8988T (cell line): ENCODE measurements around the gene HOXD8.

Source experiments
- DNase-seq: peaks from one replicate; pipeline ENCODE4 v3.0.0; 2011

The HOXD8 gene

GRCh38 chr2:176130957-176131847 lies 1.7 kb downstream of the HOXD8 start:
- DNase-seq: no peak

- no peak for DNase-seq
These were observed 2.3 kb downstream of the HOXD8 start for GRCh38 chr2:176131848-176132158.

- DNase-seq: no peak
These were observed 3.0 kb downstream of the HOXD8 start for GRCh38 chr2:176132205-176133171.

DNA sequence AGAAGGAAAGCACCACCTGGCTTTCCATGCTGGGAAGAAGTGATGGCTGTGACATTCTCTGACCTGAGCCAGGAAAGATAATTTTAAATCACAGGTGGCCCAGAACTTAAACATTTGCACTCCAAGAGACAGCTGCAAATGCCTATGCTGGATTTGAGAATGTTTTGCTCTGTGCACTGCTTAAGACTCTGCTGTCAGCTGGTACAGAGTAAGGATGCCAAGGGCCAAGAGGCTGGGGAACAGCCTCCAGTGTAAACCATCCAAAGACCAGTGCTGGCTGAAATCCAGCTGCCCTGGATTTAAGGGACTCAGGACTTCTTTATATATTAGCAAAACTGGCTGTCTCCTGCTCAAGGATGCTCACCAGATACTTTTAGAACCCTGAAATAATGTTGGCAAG lies 3.9 kb downstream of the HOXD8 start:
- no peak for DNase-seq

DNA sequence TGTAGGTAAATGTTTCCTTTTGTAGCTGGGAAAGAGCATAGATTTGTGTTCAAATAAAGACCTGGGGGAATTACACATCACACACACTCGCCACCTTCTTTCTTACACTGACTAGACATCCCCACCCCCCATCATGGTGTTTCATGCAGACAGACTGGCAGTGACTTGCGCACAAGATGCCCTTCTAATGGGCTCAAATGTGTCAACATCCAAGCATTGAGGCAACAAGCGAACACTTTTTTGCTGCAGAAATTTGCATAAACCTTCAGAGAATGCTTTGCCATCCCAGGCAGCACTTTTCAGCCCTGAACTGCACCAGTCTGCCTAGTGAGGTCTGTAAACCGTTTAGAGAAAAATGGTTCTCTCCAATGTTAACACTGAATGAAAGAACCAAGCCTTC lies 4.5 kb downstream of the HOXD8 start:
- DNase-seq: no peak

DNA sequence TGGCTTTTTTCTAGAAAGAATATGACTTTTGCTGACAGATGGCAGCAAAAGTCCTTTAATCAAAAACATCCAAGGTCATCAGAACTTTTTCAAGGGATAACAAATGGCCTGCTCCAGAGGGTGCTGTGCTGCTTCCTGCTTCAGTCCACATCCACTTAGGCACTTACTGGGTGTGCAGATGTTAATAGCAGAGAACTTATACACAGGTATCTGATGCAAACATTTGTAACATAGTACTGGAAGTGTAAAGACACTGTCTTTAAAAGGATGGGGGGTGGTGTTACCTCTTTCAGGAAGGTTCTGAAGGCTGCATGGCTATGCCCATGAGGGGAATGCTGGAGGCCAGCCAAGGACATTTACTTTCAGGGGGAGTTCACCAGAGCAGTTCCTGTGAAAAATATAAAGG lies 5.5 kb downstream of the HOXD8 start:
- DNase-seq: no peak

GRCh38 chr2:176136374-176137251 lies 7.1 kb downstream of the HOXD8 start:
- no peak for DNase-seq

- no peak for DNase-seq
These were observed 7.7 kb downstream of the HOXD8 start for GRCh38 chr2:176137252-176137580.

DNA sequence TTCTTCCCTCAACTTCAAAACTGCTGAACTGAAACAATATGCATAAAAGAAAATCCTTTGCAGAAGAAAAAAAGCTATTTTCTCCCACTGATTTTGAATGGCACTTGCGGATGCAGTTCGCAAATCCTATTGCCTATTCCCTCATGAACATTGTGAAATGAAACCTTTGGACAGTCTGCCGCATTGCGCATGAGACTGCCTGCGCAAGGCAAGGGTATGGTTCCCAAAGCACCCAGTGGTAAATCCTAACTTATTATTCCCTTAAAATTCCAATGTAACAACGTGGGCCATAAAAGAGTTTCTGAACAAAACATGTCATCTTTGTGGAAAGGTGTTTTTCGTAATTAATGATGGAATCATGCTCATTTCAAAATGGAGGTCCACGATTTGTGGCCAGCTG lies 8.4 kb downstream of the HOXD8 start:
- DNase-seq: no peak

GRCh38 chr2:176138526-176138922 lies 9.0 kb downstream of the HOXD8 start:
- DNase-seq: no peak

DNA sequence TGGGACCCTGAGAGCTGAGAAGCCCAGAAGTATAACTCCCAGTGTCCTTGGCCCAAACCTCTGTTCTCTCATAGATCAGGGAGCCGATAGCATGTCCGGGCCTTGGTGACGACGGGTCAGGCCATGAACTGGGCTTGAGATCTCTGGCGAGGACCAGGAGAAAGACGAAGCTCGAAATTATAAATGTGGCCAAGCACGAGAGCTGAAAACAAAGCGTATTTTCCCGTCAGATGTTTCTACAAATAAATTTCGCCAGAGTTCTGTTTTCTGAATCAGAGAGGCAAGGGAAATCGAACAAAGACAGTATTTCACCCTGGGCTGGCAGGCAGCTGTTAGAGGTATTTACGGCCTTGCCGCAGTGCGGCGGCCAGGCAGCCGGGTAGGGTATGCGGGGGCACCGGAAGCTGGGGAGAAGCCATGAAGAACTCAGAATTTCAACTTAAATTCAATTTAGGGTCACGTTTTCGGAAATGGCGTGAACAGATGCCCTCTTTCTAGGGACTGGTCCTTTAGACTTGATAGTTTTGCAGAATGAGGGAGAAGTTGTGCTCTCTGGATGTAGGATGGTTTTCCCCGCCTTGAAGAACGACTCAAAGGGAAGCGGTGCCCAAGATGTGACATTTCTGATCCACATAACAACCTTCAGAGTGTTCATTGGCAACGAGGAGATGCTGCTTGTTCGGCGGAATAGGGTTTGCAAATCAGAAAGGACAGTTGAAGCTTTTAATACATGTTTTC lies 9.6 kb downstream of the HOXD8 start:
- no peak for DNase-seq

DNA sequence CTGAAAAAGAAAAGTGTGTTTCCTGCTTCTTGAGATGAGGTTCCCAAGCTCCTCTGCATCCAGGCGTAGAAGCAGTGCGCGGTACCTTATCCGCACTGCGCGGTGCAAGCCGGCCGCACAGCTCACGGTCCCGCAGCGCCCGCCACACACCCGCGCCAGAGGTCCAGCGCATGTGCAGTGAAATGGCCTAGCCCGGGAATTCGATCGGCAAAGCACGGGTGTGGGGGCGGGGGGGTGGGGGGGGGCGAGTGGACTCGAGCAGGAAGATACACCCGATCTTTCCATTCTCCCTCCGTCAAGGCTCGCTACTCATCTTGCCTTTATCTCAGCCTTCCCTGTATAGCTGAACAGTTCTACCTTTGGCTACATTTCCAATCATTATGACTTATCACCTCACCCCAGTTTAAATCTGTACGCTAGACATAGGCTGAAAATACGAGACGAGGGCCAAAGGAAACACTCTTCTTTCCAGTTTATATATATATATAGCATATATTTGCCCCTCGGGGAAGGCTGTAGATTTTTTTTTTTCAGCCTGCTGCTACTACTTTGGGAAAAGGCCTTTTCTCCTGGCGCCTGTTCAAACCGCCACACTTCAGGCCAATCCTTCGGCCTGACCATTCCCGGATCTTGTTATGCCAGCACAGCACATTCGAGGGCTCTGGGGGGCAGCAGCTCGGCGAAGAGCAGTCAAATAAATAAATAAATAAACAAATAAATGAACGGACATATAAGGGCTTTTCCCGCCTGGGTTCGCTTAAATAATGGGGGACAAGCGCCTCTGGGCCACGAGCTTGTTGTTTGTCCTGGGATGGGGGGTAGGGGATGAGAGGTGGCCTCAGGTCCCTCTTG lies 10.4 kb downstream of the HOXD8 start:
- DNase-seq: no peak

GRCh38 chr2:176140513-176141317 lies 11.2 kb downstream of the HOXD8 start:
- peak; percentile 97 for DNase-seq

DNA sequence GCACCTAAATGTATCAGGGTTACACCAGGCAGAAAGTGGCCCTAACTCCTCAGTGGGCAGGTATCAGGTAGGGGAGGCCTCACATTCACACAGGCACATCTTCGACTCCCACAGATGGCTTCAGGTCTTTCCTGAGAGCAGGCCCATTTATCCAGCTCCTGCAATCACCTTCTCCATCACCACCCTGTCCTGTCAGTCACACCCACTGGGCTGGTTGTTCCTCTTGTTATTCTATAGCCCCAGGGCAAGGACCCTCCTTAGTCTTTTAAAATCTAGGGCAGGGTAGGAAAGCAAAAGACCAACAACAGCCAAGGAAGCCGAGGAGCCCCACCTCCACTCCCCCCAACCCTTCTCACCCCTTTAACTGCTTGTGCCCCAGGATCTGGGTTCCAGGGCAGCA lies 12.8 kb downstream of the HOXD8 start:
- DNase-seq: no peak

DNA sequence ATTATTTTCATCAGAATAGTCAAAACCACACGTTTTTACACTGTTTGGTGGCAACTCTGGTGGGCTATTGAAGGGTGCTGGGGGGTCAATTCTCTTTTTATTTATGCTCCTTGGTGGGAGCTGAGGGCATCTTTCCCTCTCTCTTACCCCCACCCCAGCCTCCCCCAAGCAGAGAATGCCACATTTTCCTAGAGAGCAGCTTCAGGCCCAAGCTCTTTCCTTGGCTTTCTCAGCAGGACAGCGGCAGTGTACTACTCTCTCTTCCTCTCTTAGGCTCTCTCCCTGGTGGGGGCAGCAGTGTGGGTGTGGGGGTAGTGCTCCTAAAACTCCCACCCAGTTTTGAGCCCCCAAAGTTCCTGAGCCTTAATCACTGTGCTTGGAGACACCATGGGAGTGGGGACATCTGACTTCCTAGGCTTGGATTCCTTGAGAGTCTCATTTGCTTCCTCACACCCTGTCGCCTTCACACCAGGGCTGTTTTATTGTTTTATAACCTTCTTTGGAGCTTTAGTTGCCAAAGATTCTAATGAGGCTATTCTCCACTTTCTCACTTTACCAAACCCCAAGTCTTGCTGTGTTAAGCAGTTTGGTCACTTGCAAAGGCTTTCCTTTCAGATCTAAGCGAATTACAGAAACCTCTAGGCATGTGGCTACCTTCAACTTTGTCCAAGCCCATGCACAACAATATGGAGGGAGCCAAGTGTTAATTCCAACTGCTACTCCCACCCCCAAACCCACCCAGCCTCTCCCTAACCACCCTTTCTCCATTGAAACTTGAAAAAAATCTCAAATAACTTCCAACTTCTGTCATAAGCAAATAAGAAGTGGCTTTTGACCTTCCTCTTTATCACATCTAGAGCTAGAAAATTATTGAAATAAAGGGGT lies 15.8 kb downstream of the HOXD8 start:
- DNase-seq: no peak

DNA sequence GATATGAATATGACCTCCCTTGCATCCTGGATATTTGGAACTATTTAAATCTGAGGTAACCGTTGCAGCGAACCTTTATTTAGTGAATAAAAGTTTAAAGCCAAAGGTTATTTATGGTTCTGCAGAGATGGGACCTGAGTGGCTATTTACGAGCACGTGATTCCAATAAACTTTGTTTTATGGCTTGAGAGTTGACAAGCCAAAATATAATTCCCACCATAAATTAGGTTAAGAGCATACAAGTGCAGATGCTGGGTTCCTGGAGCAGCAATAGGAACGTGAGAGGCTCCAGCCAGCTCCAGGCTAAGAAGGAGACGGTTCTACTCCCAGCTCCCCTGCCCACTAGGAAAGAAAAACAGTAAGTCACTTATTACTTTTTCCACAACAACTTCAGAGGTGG lies 16.6 kb downstream of the HOXD8 start:
- DNase-seq: no peak

DNA sequence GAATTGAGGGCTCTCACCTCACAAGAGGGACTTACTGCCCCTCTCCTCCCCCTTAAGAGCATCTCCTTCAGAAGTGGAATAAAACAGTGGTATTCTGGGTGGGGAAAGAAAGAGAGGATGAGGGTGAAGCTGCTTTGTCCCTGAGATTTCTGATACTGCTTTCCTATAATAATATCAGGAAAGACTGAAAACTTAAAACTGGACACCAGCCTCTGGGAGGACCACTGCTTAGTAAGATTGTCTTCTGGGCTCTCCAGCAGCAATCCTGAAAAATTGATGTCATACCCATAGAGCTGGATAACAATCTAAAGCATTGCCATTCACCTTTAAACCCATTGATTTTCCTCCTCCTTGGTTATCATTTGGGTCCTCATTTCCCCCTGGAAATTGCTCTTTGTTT lies 17.1 kb downstream of the HOXD8 start:
- DNase-seq: no peak

- DNase-seq: no peak
These were observed 17.8 kb downstream of the HOXD8 start for GRCh38 chr2:176147210-176147799.
